OCI-LY3 (cell line): ENCODE data around the gene RAB36.

Experiments
- EZH2phosphoT487 ChIP-seq: fragments of 200-600 bp; shearing (Covaris generic); IDR thresholded peaks from 2 replicates; pipeline ENCODE4 v1.6.1; 2018; ENCODE audit warnings: antibody characterized with exemption, mixed run types, low read depth
- TF ChIP-seq, protein P1 (sequence below): fragments of 200-600, 300-600 bp; sonication (generic); IDR thresholded peaks from 2 replicates; pipeline ENCODE4 v1.5.1; 2014; ENCODE audit warnings: antibody characterized with exemption, low read length, low read depth

DNA sequence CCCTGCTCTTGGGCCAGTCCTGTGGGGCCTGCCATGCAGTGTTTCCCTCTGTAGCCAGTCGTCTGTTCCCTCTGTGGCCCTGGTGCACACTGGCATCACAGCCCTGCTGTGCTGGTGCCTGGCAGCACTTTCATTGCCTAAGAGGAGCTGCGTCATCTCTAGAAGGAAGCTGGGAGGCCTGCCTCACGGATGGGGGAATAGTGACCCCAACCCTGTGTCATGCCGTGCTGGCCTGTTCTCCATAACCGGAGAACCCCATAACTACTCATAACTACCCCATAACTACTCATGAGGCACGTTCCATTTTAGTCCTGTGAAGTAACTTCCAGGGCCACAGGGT is 14.0 kb downstream of the RAB36 start:
- TF ChIP-seq, protein P1, sequence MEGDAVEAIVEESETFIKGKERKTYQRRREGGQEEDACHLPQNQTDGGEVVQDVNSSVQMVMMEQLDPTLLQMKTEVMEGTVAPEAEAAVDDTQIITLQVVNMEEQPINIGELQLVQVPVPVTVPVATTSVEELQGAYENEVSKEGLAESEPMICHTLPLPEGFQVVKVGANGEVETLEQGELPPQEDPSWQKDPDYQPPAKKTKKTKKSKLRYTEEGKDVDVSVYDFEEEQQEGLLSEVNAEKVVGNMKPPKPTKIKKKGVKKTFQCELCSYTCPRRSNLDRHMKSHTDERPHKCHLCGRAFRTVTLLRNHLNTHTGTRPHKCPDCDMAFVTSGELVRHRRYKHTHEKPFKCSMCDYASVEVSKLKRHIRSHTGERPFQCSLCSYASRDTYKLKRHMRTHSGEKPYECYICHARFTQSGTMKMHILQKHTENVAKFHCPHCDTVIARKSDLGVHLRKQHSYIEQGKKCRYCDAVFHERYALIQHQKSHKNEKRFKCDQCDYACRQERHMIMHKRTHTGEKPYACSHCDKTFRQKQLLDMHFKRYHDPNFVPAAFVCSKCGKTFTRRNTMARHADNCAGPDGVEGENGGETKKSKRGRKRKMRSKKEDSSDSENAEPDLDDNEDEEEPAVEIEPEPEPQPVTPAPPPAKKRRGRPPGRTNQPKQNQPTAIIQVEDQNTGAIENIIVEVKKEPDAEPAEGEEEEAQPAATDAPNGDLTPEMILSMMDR = no peak
- no peak for TF ChIP-seq EZH2phosphoT487
